ENCODE measurements around the gene SDC4. TPM values are rescaled to one million over a fixed set of nuclear protein-coding genes. Genes with fewer than 3 reads are reported as not detected.

The SDC4 gene
- total RNA-seq, 1 experiment from 2014 or later = 100 TPM

- BruUV-seq (replicated peaks) = TSS peak; percentile 55
- peaks cover 57% of the 10 kb centered on the region for H3K79me2 ChIP-seq (ENCODE audit: insufficient read depth, low read length)
- H3K9me2 ChIP-seq (ENCODE audit: insufficient read depth) = no peaks in the 10 kb centered on the region
These were observed 808 bp downstream of the SDC4 start for GRCh38 chr20:45347297-45347935.

More at GRCh38 chr20:45347297-45347935, 808 bp downstream of the SDC4 start:
- ChIA-PET RAD21 (ENCODE audit: low non-redundant PET in 1 of 2, low total read pairs in 2 of 2, uncharacterized antibody in 2 of 2, unreplicated experiment in 2 of 2) (interaction anchor here in 1 of 2 experiments (1.2 kb wide), 1 partner anchor 10 kb away, joined by 3 read pairs; no protein-coding TSS in a partner anchor), CTCF (interaction anchor here (1.8 kb wide), 1 partner anchor 16 kb away, joined by 7 read pairs; the partner anchor contains the start of gene SYS1), POLR2A (interaction anchor here (1.2 to 4.7 kb wide), 6 partner anchors 8 to 60 kb away, joined by 4 to 55 read pairs (median 16); partner anchors contain the start of gene SYS1)
- Histone ChIP-seq H3K27ac (ENCODE audit: low read depth, low read length) (peak overlapping the region; percentile 82), H4K20me1 (ENCODE audit: insufficient read depth) (no peaks in the 10 kb centered on the region), H3K27me3 (ENCODE audit: insufficient read depth, low read length) (no peaks in the 10 kb centered on the region), H2AFZ (ENCODE audit: low read depth, low read length, poor library complexity, severe bottlenecking) (no peak overlapping the region), H3K4me2 (ENCODE audit: low read length) (peak overlapping the region; percentile 91), H3K9ac (ENCODE audit: low read length) (peak overlapping the region; percentile 80), H3K4me3 (replicated peaks in 1 of 2; ENCODE audit: low read depth in 1 of 2, low read length in 2 of 2) (peak overlapping the region; percentile 82 to 84), H3K9me3 (ENCODE audit: control insufficient read depth in 1 of 2, insufficient read depth in 1 of 2, low read depth in 1 of 2, low read length in 2 of 2) (no peaks in the 10 kb centered on the region), H3K4me1 (ENCODE audit: control insufficient read depth in 1 of 2, insufficient read depth in 2 of 2, low read length in 2 of 2) (peaks cover 53 to 62% of the 10 kb centered on the region in 2 experiments), H3K36me3 (ENCODE audit: control insufficient read depth in 1 of 2, insufficient read depth in 2 of 2, low read length in 2 of 2) (no peaks in the 10 kb centered on the region; a peak in 1 of 4 replicates)
- no peak; the same call in 1 of the 2 replicates for ATAC-seq
- TF ChIP-seq POLR2AphosphoS5 (IDR thresholded peaks at IDR 0.05; ENCODE audit: low read depth, low read length) (no peak), ZBTB33 (IDR thresholded peaks at IDR 0.05; ENCODE audit: extremely low read depth, insufficient replicate concordance, low read length) (no peak), FOSL1 (IDR thresholded peaks at IDR 0.05; ENCODE audit: low read depth) (no peak), EGR1 (IDR thresholded peaks at IDR 0.05; ENCODE audit: low read depth) (no peak), CBX3 (IDR thresholded peaks at IDR 0.05; ENCODE audit: low read depth) (no peak), EZH2phosphoT487 (IDR thresholded peaks at IDR 0.05; ENCODE audit: borderline replicate concordance) (no peak), ZNF274 (IDR thresholded peaks at IDR 0.05; ENCODE audit: low read depth, low read length) (no peak), YY1 (IDR thresholded peaks at IDR 0.05; ENCODE audit: extremely low read depth, insufficient replicate concordance, low read depth, low read length) (no peak), ATF3 (IDR thresholded peaks at IDR 0.05) (no peak), RAD21 (IDR thresholded peaks at IDR 0.05; ENCODE audit: low read depth) (no peak), SIN3A (IDR thresholded peaks at IDR 0.05; ENCODE audit: low read depth) (no peak), ELF1 (IDR thresholded peaks at IDR 0.05; ENCODE audit: borderline replicate concordance, low read depth) (no peak), SP1 (IDR thresholded peaks at IDR 0.05; ENCODE audit: low read depth) (no peak), EZH2 (IDR thresholded peaks at IDR 0.05) (no peak), CEBPB (IDR thresholded peaks at IDR 0.05; ENCODE audit: low read depth) (no peak), CTCF (IDR thresholded peaks at IDR 0.05 in 2 of 3, conservative IDR thresholded peaks at IDR 0.05 in 1 of 3; ENCODE audit: borderline replicate concordance in 1 of 3, insufficient read depth in 1 of 3, low read depth in 2 of 3, low read length in 2 of 3) (no peak), JUND (IDR thresholded peaks at IDR 0.05) (no peak), ZFX (IDR thresholded peaks at IDR 0.05) (no peak)
- DNase-seq (ENCODE audit: low read depth, low spot score) = no peak
- intact Hi-C loops (cut with micrococcal nuclease) = no loop called here

All from HCT116 (cell line).